Spleen (tissue), 11 donors: ENCODE measurements around the gene CR2. TPM values are rescaled to one million over a fixed set of nuclear protein-coding genes. Genes with fewer than 3 reads are reported as not detected.

ENCODE experiments used
- DNase-seq: peaks from one replicate; pipeline ENCODE4 v3.0.0-alpha.2; 2020
- H3K27ac ChIP-seq, 8 donors: fragments of 200-600 bp; sonication (generic) in 7 of 8; 1 replicate in 4 of 8; 2 replicates in 4 of 8; pipeline versions ENCODE4 v1.5.0 to v1.8.0; 2016 to 2021; ENCODE audit warnings: inconsistent platforms in 4 of 8, mild to moderate bottlenecking in 4 of 8, moderate library complexity in 1 of 8
- H3K27me3 ChIP-seq, 7 donors: fragments of 200-600 bp; sonication (generic) in 6 of 7; replicated peaks in 1 of 7; 1 replicate in 4 of 7; 2 replicates in 3 of 7; pipeline versions ENCODE4 v1.5.0 to v1.8.0; 2016 to 2021; ENCODE audit warnings: inconsistent platforms in 3 of 7, mild to moderate bottlenecking in 1 of 7
- H3K36me3 ChIP-seq, 6 donors: fragments of 200-600 bp; sonication (generic) in 5 of 6; 1 replicate in 4 of 6; 2 replicates in 2 of 6; pipeline versions ENCODE4 v1.5.0 to v1.8.0; 2016 to 2021; ENCODE audit warnings: inconsistent platforms in 2 of 6
- H3K4me1 ChIP-seq, 6 donors: fragments of 200-600 bp; sonication (generic) in 5 of 6; 1 replicate in 3 of 6; 2 replicates in 3 of 6; pipeline versions ENCODE4 v1.5.0 to v1.8.0; 2016 to 2021; ENCODE audit warnings: inconsistent platforms in 3 of 6
- H3K4me3 ChIP-seq, 8 donors: fragments of 200-600 bp; sonication (generic) in 7 of 8; 1 replicate in 4 of 8; 2 replicates in 4 of 8; pipeline versions ENCODE4 v1.5.0 to v1.8.0; 2016 to 2021; ENCODE audit warnings: inconsistent platforms in 4 of 8, mild to moderate bottlenecking in 4 of 8, moderate library complexity in 2 of 8
- H3K9me3 ChIP-seq, 8 donors: fragments of 200-600 bp; sonication (generic) in 7 of 8; 1 replicate in 4 of 8; 2 replicates in 4 of 8; pipeline versions ENCODE4 v1.5.0 to v1.8.0; 2016 to 2021; ENCODE audit warnings: inconsistent platforms in 4 of 8
- POLR2A ChIP-seq, 3 donors: fragments of 450-650 bp; IDR thresholded peaks; one replicate each; pipeline ENCODE4 v1.5.1; 2017; ENCODE audit warnings: antibody characterized with exemption in 3 of 3, mild to moderate bottlenecking in 1 of 3
- POLR2AphosphoS5 ChIP-seq, 3 donors: sonication (generic); formaldehyde crosslinking; IDR thresholded peaks; one replicate each; pipeline ENCODE4 v1.5.1; 2017; ENCODE audit warnings: antibody characterized with exemption in 3 of 3
- WGBS, 5 donors: extraction: QIAGEN DNeasy Blood & Tissue Kit in 3 of 5; methylation state at CpG; one replicate each; pipeline versions ENCODE4 v1.1.5 to v1.1.7; 2013 to 2018; 5-methylcytosine and 5-hydroxymethylcytosine counted together
- intact Hi-C: fragments of 100-400 bp; cut with DNase I; formaldehyde crosslinking; loops from one replicate; pipeline ENCODE4 v1.15.0; 2023; ENCODE audit warnings: low total_unique reads
- polyA plus RNA-seq, 3 donors: library from polyadenylated mRNA; stranded (reverse); fragments of 200-250 nt; gene quantifications; one replicate each; pipeline ENCODE4 v1.2.1, GENCODE V29; 2013
- total RNA-seq, 7 donors: library from RNA; depleted of rRNA in 3 of 7; stranded (reverse); fragments of >200 nt in 3 of 7; fragmentation: NEBNext Ultra II Directional in 4 of 7; extraction: Animal tissue kit (Norgen Biotek cat#: 25700) in 4 of 7; gene quantifications; one replicate each; pipeline versions ENCODE4 v1.1.0 to v1.2.1, GENCODE V29; 2016 to 2021
- TF ChIP-seq, protein P1 (sequence below), 11 experiments: fragments of 200-600 bp in 7 of 11; fragments of 450-650 bp in 4 of 11; sonication (generic) in 4 of 11; IDR thresholded peaks in 8 of 11; conservative IDR thresholded peaks in 3 of 11; 1 replicate in 7 of 11; 2 replicates in 4 of 11; pipeline versions ENCODE4 v1.4.0 to v1.8.0; 2016 to 2021; ENCODE audit warnings: antibody characterized with exemption in 11 of 11, inconsistent platforms in 4 of 11, mild to moderate bottlenecking in 1 of 11
- donor health status: healthy with polysubstance abuse.
- donor health status: DM: no; HTN: no; CAD: no; lungs with moderate emphysema.
- donor health status: DM: no; HTN: no; CAD: no.
- donor health status: Bipolar disorder and iron deficiency.
- donor health status: healthy.
- donor health status: DM: no; HTN: no; CAD: no.
- donor health status: DM: yes; HTN: yes; CAD: no.

The CR2 gene
- total and polyA plus RNA-seq, 10 donors, result 87.2 to 284 (median 140) TPM

- H3K36me3 ChIP-seq, result peaks cover 0 to 14% (median 0%) of the 10 kb centered on the region in 6 donors
- peaks cover 0 to 54% (median 7%) of the 10 kb centered on the region in 6 donors for H3K4me1 ChIP-seq
- no peak for DNase-seq
- intact Hi-C loops, result no loop called here
- H3K27ac ChIP-seq, result no peak overlapping the region
- no peaks in the 10 kb centered on the region for H3K9me3 ChIP-seq
- TF ChIP-seq, protein P1, sequence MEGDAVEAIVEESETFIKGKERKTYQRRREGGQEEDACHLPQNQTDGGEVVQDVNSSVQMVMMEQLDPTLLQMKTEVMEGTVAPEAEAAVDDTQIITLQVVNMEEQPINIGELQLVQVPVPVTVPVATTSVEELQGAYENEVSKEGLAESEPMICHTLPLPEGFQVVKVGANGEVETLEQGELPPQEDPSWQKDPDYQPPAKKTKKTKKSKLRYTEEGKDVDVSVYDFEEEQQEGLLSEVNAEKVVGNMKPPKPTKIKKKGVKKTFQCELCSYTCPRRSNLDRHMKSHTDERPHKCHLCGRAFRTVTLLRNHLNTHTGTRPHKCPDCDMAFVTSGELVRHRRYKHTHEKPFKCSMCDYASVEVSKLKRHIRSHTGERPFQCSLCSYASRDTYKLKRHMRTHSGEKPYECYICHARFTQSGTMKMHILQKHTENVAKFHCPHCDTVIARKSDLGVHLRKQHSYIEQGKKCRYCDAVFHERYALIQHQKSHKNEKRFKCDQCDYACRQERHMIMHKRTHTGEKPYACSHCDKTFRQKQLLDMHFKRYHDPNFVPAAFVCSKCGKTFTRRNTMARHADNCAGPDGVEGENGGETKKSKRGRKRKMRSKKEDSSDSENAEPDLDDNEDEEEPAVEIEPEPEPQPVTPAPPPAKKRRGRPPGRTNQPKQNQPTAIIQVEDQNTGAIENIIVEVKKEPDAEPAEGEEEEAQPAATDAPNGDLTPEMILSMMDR (IDR thresholded peaks at IDR 0.05 in 8 of 11, conservative IDR thresholded peaks at IDR 0.05 in 3 of 11), result no peak
- TF ChIP-seq POLR2A (IDR thresholded peaks at IDR 0.05) (no peak), POLR2AphosphoS5 (IDR thresholded peaks at IDR 0.05) (no peak)
- H3K4me3 ChIP-seq, result no peak overlapping the region
- peaks cover 0 to 6% (median 0%) of the 10 kb centered on the region in 7 donors for H3K27me3 ChIP-seq
Observed at GRCh38 chr1:207463021-207463420, 8.9 kb downstream of the CR2 start.

- no peak for TF ChIP-seq POLR2AphosphoS5 (IDR thresholded peaks at IDR 0.05)
- TF ChIP-seq, protein P1 (IDR thresholded peaks at IDR 0.05 in 8 of 11, conservative IDR thresholded peaks at IDR 0.05 in 3 of 11), result no peak
- no peak for DNase-seq
- Histone ChIP-seq H3K4me1 (peaks cover 0 to 49% (median 7%) of the 10 kb centered on the region in 6 donors), H3K27ac (no peak overlapping the region), H3K36me3 (peaks cover 0 to 17% (median 0%) of the 10 kb centered on the region in 6 donors), H3K9me3 (no peaks in the 10 kb centered on the region), H3K27me3 (peaks cover 0 to 6% (median 0%) of the 10 kb centered on the region in 7 donors), H3K4me3 (no peak overlapping the region)
- intact Hi-C loops, result no loop called here
- 80 to 94% (median 87%) methylated on average over 3 of the region's 3 CpGs for WGBS, 5 donors
Observed at GRCh38 chr1:207463571-207463970, 9.4 kb downstream of the CR2 start.

- WGBS, 5 donors, result 72 to 85% (median 81%) methylated on average over 2 of the region's 2 CpGs
- intact Hi-C loops, result no loop called here
Observed at GRCh38 chr1:207470927-207471326, 16.8 kb downstream of the CR2 start.

DNA sequence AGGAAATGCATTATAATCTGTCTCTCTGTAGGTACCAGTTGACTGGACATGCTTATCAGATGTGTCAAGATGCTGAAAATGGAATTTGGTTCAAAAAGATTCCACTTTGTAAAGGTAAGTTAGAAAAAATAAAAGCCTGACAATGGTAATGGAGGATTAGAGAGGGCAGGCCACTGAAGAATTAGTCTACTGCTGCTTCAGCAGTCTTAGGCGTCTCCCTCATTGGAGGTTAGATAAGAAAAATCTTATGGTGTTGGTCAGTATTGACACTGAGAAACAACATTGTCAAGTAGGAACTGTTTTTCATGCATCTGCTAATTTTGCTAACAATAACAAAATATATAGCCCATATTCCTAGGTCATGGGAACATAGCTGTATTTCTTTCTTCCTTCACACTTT lies 20.1 kb downstream of the CR2 start:
- H3K36me3 ChIP-seq, result peaks cover 0 to 78% (median 9%) of the 10 kb centered on the region in 6 donors
- H3K4me3 ChIP-seq, result no peak overlapping the region
- no peaks in the 10 kb centered on the region for H3K9me3 ChIP-seq
- H3K27ac ChIP-seq, result no peak overlapping the region
- no peaks in the 10 kb centered on the region for H3K4me1 ChIP-seq
- TF ChIP-seq POLR2A (IDR thresholded peaks at IDR 0.05) (no peak), POLR2AphosphoS5 (IDR thresholded peaks at IDR 0.05) (no peak)
- TF ChIP-seq, protein P1 (IDR thresholded peaks at IDR 0.05 in 8 of 11, conservative IDR thresholded peaks at IDR 0.05 in 3 of 11), result no peak
- 95 to 100% (median 97%) methylated on average over 1 of the region's 1 CpG for WGBS, 5 donors
- DNase-seq, result no peak
- intact Hi-C loops, result no loop called here
- no peaks in the 10 kb centered on the region for H3K27me3 ChIP-seq

More at GRCh38 chr1:207470927-207471326, 16.8 kb downstream of the CR2 start:
- H3K27ac ChIP-seq, result no peak overlapping the region
- H3K27me3 ChIP-seq, result peaks cover 0 to 6% (median 0%) of the 10 kb centered on the region in 7 donors
- no peaks in the 10 kb centered on the region for H3K9me3 ChIP-seq
- peaks cover 0 to 84% (median 8%) of the 10 kb centered on the region in 6 donors for H3K36me3 ChIP-seq
- no peak for TF ChIP-seq POLR2A (IDR thresholded peaks at IDR 0.05)
- TF ChIP-seq POLR2AphosphoS5 (IDR thresholded peaks at IDR 0.05), result no peak
- TF ChIP-seq, protein P1 (IDR thresholded peaks at IDR 0.05 in 8 of 11, conservative IDR thresholded peaks at IDR 0.05 in 3 of 11), result no peak
- H3K4me1 ChIP-seq, result no peaks in the 10 kb centered on the region
- no peak for DNase-seq
- no peak overlapping the region for H3K4me3 ChIP-seq
